ENCODE measurements around the gene GXYLT2.
"Not testable (repeated sequence)": the region's sequence is repeated elsewhere in the genome, so short reads cannot be mapped to it uniquely, and the experiment has no call there.

GXYLT2 gene

DNA sequence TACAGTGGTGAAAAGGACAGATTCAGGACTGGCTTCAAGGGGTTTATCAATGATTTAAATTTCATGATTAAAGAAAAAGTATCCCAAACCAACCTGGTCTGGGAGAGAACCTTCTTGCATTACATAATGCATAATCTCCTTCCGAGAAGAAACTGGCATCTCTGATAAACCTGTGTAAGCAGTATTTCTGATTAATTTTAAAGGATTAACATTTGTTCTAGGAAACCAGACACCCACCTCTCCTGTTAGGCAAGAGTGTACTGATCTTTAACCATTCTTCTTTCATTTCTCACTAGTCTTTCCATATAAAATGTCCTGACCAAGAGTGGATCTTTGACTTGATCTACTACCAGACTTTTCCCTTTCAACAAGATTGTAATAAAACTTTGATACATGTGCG is 85.9 kb downstream of the GXYLT2 start:
- DNase-seq (ENCODE audit: low read depth) = no peak

- DNase-seq (ENCODE audit: low read depth) = no peak
Measured at GRCh38 chr3:72974956-72975355, 87.1 kb downstream of the GXYLT2 start.

DNA sequence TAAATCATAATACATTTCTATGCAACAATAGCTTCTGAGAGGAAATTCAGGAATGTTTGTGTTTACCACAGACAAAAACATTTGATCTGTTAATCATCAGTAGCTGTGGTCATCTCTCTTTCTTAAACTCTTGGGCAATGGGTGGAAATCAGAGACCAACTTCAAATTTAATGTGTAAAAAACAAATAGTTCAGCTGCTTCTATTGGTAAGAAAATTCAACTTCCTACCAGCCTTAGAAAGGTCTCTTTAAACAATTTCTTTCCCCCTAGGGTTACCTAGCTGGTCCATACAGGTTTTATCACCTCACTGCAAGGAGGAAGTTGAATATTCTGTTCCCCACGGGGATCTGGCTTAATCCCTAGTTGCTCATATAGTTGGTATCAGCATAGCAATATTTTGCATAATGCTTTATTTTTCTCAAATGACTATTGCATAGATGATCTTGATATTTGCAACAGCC is 88.5 kb downstream of the GXYLT2 start:
- no peak for DNase-seq (ENCODE audit: low read depth)

DNA sequence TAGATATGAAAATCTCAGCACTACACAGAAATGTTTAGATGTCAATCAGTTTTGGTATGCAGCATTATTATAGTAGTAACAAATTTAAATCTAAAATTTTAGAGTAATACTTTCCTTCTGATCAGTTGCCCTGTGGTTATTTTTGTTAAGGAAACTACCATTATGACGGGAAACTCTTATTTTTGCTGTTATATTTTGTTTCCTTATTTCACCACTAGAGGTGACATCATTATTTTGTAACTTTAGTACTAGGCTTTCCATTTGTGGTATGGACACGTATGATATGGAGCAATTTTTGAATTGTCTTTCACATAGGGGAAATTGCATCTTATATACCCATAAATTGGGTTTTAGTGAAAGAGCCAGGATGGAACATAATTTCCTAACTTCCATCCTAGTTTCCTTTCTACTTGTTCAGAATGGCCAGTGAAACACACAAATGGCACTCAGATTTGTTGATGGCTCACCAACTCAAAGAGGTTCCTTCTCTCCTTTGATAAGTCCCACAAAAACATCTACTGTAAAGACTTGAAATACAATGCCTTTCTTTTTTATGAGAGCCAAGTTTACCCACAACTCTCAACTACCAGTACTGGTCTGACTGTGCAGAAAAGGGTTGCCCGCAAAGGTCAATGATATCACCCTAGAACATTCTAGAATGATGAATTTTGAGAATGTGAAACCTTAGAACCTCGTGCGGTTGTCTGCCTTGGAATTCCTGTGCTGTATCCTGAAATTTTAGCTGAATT is 89.4 kb downstream of the GXYLT2 start:
- DNase-seq (ENCODE audit: low read depth) = no peak

- DNase-seq (ENCODE audit: low read depth) = no peak
Measured at GRCh38 chr3:72982609-72983366, 94.9 kb downstream of the GXYLT2 start.

DNA sequence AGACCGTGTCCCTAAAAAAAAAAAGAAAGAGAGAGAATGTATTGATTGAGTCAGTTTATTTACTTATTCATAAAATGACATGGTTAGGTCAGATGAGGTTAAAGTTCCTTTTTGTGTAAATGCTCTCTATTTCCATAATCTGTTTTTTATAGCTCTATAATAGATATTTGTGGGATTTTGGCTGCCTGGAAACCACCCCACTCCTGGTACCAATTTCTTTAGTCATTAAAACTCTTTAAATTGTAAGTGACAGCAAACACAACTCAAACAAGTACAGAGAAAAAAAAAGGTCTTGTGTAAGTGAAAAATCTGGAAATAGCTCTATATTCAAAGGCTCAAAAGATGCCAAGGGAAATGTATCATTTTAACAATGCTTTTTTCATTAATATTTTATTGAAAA is 97.7 kb downstream of the GXYLT2 start:
- no peak for DNase-seq (ENCODE audit: low read depth)

GRCh38 chr3:72990701-72991395 is 103.0 kb downstream of the GXYLT2 start:
- no peak for DNase-seq (ENCODE audit: low read depth)

DNA sequence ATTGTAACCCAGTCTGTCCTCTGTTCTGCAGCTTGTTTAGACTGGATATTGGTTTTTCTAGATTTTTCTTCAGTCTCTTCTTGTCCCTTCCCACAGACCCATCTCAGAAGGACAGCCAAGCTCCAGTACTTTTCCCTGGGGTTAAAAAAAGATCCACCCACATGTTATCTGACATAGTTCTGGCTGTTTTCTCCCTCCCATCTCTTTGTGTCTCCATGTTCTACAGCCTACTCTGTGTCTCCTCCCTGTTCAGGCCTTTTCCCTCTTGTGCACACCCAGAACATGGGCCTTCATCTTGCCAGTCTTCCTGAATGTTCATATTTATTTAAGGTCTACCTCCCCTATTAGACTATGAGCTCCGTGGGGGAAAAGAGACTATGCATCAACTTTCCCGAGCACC is 103.7 kb downstream of the GXYLT2 start:
- DNase-seq (ENCODE audit: low read depth) = no peak

DNA sequence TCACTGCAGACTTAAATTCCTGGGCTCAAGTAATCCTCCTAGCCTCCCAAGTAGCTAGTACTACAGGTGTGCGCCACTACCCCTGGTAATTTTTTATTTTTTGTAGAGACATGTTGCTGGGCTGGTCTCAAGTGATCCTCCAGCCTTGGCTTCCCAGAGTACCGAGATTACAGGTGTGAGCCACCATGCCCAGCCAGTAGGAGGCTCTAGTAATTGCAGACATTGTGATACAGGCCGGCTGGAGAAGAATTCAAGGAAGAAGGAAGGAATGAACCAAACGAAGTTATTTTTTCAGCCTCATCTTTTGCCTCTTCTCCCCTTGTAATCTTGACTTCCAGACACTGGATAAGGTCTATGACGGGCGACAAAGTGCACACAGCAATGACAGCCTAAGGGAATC is 105.5 kb downstream of the GXYLT2 start:
- DNase-seq (ENCODE audit: low read depth) = no peak

DNA sequence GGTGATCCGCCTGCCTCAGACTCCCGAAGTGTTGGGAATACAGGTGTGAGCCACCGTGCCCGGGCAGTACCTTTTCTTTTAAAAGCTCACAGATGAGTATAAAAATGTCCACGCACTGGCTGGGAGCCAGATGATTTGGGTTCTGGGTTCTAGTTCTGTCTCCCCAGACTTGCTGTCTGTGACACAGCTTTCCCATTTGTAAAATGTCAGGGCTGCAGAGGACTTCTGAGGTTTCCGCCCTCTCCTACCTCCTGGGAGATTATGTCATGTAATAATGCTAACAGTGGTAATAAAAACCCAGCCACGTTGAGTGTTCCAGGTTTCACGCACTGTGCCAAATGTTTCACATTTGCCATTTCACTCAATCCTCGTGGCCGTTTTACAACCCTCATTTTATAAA is 107.5 kb downstream of the GXYLT2 start:
- no peak for DNase-seq (ENCODE audit: low read depth)

DNA sequence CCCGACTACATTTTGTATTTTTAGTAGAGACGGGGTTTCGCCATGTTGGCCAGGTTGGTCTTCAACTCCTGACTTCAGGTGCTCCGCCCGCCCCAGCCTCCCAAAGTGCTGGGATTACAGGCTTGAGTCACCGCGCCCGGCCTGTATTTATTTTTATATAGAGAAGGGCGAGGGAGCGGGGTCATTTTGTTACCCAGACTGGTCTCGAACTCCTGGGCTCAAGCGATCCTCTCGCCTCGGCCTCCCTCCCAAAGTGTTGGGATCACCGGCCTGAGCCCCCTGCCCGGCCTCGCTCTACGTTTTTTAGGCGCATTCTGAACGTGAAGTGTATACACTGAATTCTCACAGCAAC is 108.3 kb downstream of the GXYLT2 start:
- DNase-seq (ENCODE audit: low read depth) = no peak

DNA sequence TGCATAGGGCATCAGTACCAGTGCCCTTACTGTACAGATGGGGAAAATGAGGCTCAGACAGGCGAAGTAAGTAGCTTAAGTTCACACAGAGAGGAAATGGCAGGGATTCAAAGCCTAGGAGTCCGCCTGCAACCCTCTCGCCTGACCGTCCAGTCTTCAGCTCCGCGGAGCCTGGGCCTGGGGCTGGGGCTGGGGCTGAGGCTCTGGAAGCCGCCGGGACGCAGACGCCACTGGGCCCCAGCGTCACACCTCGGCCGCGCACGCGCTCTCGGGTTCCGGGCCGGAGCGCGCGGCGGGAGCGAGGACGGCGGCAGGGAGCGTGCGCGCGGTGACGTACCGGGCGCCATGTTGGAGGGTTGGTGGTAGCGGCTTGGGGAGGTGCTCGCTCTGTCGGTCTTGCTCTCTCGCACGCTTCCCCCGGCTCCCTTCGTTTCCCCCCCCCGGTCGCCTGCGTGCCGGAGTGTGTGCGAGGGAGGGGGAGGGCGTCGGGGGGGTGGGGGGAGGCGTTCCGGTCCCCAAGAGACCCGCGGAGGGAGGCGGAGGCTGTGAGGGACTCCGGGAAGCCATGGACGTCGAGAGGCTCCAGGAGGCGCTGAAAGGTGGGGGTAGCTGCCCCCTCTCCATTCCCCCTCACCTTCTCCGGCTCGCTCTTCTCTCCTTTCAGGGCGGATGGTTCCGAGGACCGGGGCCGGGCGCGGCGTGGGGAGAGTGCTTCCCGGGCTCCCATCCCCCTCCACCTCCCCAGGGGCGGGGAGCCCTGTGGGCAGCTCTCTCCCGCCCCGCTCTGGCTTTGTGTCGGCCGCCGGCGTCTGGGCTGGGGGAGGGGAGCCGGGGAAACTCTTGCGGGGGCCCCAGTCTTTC is 108.9 kb downstream of the GXYLT2 start, which contains the start of gene PPP4R2:
TSS of gene PPP4R2 (plus strand) at position 339 of the 861 bp plus-strand sequence. CDS start at position 566, 227 bp downstream.
- DNase-seq (ENCODE audit: low read depth) = peak; percentile 49

GRCh38 chr3:72997421-72997961 is 109.6 kb downstream of the GXYLT2 start:
- no peak for DNase-seq (ENCODE audit: low read depth)

GRCh38 chr3:72998466-72998865 is 110.6 kb downstream of the GXYLT2 start:
- no peak for DNase-seq (ENCODE audit: low read depth)

DNA sequence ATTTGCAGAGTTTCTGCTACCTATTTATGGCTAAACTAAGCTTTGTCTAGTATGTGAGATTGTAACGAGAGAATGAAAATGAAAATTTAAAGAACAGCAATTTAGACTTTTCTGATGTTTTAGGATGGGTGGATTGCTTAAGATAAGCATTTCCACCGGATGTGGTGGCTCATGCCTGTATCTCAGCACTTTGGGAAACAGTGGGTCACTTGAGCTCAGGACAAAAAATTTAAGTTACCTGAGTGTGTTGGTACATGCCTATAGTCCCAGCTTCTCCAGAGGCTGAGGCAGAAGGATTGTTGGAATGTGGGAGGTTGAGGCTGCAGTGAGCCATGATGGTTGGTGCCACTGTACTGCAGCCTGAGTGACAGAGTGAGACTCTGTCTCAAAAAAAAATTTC is 112.1 kb downstream of the GXYLT2 start:
- no peak for DNase-seq (ENCODE audit: low read depth)

- DNase-seq (ENCODE audit: low read depth) = not testable (repeated sequence)
Measured at GRCh38 chr3:73003050-73003449, 115.2 kb downstream of the GXYLT2 start.

- no peak for DNase-seq (ENCODE audit: low read depth)
Measured at GRCh38 chr3:73004316-73004715, 116.5 kb downstream of the GXYLT2 start.

DNA sequence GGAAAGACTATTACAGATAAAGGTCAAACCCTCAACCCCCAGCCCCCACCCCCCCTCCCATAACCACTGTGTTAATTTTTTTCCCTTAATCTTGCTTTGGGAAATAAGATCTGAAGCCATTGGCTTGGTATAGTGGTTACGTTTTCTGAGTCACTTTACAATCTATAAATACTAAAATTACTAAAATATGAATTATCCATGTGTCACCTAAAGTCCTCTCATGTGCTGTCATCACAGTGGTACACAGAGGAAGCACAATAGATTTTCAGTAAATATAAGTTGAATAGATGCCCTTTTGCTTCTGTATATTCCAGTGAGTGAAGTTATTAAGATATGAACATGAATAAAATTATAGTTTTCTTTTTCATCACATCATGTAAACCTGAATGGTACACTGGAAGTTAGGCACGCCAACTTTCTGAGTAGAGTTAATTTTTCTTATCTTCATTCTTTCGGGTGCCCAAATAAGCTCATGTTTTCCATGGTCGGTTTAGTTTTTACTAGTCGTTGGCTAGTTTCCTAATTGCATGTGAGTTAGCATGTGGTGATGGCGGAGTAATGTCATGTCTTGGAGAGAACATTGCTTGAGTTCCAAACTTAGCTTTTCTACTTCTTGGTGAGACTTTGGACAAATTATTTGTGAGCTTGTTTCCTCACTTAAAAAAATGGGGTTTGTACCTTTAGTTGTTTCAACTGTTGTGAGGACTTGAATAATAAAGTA is 120.3 kb downstream of the GXYLT2 start:
- no peak for DNase-seq (ENCODE audit: low read depth)

- DNase-seq (ENCODE audit: low read depth) = no peak
Measured at GRCh38 chr3:73009008-73009407, 121.2 kb downstream of the GXYLT2 start.

DNA sequence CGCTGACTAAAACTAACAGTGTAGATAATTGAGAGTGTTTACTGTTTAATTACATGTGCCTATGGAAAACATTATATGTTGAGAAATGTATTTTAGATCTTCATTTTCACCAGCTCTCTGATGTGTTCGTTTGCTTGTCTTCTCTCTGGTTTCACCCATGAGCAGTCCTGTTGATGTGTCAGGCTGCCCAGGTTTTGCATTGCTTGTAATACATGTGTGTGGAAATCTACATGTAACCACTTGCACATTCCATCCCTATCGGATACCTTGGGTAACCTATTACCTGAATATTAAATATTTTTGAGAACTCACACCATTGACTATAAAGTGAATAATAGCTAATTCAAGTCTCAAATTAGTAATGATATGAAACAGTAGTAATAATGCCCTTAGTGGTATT is 121.9 kb downstream of the GXYLT2 start:
- DNase-seq (ENCODE audit: low read depth) = no peak

DNA sequence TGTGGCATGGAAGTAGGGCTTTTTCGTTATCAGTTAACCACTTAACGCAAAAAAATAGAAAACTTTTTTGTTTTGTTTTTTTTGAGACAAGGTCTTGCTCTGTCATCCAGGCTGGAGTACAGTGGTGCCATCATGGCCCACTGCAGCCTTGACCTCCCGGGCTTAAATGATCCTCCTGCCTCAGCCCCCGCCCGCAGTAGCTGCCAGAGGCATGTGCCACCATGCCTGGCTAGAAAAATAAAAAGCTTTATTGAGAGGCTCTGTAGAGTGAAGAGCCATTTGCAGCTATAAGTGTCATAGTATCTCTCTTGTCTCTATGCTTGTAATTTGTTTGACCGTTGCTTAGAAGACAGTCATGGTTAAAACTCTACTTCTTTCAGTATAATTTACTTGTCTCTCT is 122.3 kb downstream of the GXYLT2 start:
- no peak for DNase-seq (ENCODE audit: low read depth)

Data from CMK (cell line).